GM12878 (cell line): ENCODE measurements around the gene RPRD1A. TPM values are rescaled to one million over a fixed set of nuclear protein-coding genes. Genes with fewer than 3 reads are reported as not detected.

Experiments
- ATAC-seq: fragments of 200-7000 bp; cut with Tn5 transposase; 3 replicates; pipeline ENCODE4 v1.9.1; 2020; ENCODE audit warnings: mild to moderate bottlenecking, moderate library complexity
- BruUV-seq: library from RNA; stranded (reverse); fragments of 400-500 nt; replicated peaks from 2 replicates; lab custom pipeline; 2021; lab: Mats Ljungman, UMichigan
- CTCF ChIA-PET: fragments of 300-600 bp; sonication (Branson Sonifier 250); formaldehyde crosslinking; extraction: SDS; loops from one replicate; lab custom pipeline; 2021; ENCODE audit warnings: inconsistent platforms; lab: Yijun Ruan, JAX
- POLR2A ChIA-PET: fragments of 350-600 bp; formaldehyde crosslinking; extraction: SDS; loops from one replicate; lab custom pipeline; 2021; ENCODE audit warnings: inconsistent platforms; lab: Charles Lee
- RAD21 ChIA-PET: fragments of 300-600 bp; sonication (Branson Sonifier 250); formaldehyde crosslinking; loops from one replicate; lab custom pipeline; 2023; ENCODE audit warnings: antibody characterized with exemption; ENCODE audit not compliant: unreplicated experiment; lab: Charles Lee
- SMC1A ChIA-PET: fragments of 300-600 bp; sonication (Branson Sonifier 250); formaldehyde crosslinking; loops from one replicate; lab custom pipeline; 2023; ENCODE audit not compliant: unreplicated experiment, uncharacterized antibody; lab: Charles Lee
- DNase-seq: peaks from one replicate; pipeline ENCODE4 v3.0.0-alpha.2; 2011; ENCODE audit warnings: low read depth, low spot score
- FAIRE-seq: peaks from 3 replicates; lab custom pipeline; 2011; peaks lifted over from hg19 to GRCh38; lab: Jason Lieb, UNC
- H2AFZ ChIP-seq: 2 replicates; pipeline ENCODE4 v1.6.0; 2011; ENCODE audit warnings: low read depth, low read length, control low read depth; ENCODE audit not compliant: control insufficient read depth
- H3K27ac ChIP-seq: 2 replicates; pipeline ENCODE4 v1.5.1; 2011; ENCODE audit warnings: control low read depth; ENCODE audit not compliant: control insufficient read depth, insufficient read depth
- H3K27me3 ChIP-seq, 2 experiments: replicated peaks in 1 of 2; 2 replicates each; pipeline versions ENCODE4 v1.6.0 to v1.6.1; 2011; ENCODE audit warnings: low read length in 1 of 2; ENCODE audit not compliant: control insufficient read depth in 2 of 2, insufficient read depth in 2 of 2
- H3K36me3 ChIP-seq, 2 experiments: 2 replicates each; pipeline ENCODE4 v1.5.1; 2011; ENCODE audit warnings: low read length in 1 of 2; ENCODE audit not compliant: control insufficient read depth in 2 of 2, insufficient read depth in 2 of 2
- H3K4me1 ChIP-seq: 2 replicates; pipeline ENCODE4 v1.6.1; 2011; ENCODE audit warnings: mild to moderate bottlenecking, low read length, moderate library complexity, mixed read lengths; ENCODE audit not compliant: control insufficient read depth, insufficient read depth
- H3K4me2 ChIP-seq: 2 replicates; pipeline ENCODE4 v1.6.0; 2011; ENCODE audit warnings: control low read depth; ENCODE audit not compliant: control insufficient read depth, insufficient read depth
- H3K4me3 ChIP-seq: fragments of 200-600 bp; sonication (generic); 2 replicates; pipeline ENCODE4 v1.5.1; 2016
- H3K79me2 ChIP-seq: 2 replicates; pipeline ENCODE4 v1.6.0; 2011; ENCODE audit warnings: low read length; ENCODE audit not compliant: control insufficient read depth, insufficient read depth
- H3K9ac ChIP-seq: 2 replicates; pipeline ENCODE4 v1.8.0; 2011; ENCODE audit warnings: low read length, control low read depth, mixed read lengths; ENCODE audit not compliant: control insufficient read depth, insufficient read depth
- H3K9me3 ChIP-seq: replicated peaks from 3 replicates; pipeline ENCODE4 v1.5.1; 2011; ENCODE audit warnings: mild to moderate bottlenecking, low read length; ENCODE audit not compliant: control insufficient read depth, insufficient read depth
- H4K20me1 ChIP-seq: 2 replicates; pipeline ENCODE4 v1.6.0; 2011; ENCODE audit not compliant: control insufficient read depth, insufficient read depth
- BHLHE40 ChIP-seq, 2 experiments: fragments of 450-650 bp in 1 of 2; IDR thresholded peaks; 2 replicates each; pipeline ENCODE4 v1.6.1; 2011 to 2017; ENCODE audit warnings: low read depth in 2 of 2, borderline replicate concordance in 1 of 2, improper control_type of control experiment in 1 of 2, low read length in 1 of 2, mild to moderate bottlenecking in 1 of 2
- BMI1 ChIP-seq: fragments of 450-650 bp; IDR thresholded peaks from 2 replicates; pipeline ENCODE4 v1.6.1; 2016; ENCODE audit warnings: mild to moderate bottlenecking, moderate library complexity, borderline replicate concordance
- FOXM1 ChIP-seq: IDR thresholded peaks from 2 replicates; pipeline ENCODE4 v1.6.1; 2012; ENCODE audit warnings: low read depth, mild to moderate bottlenecking, inconsistent platforms, low read length, moderate library complexity
- GATAD2B ChIP-seq: fragments of 450-650 bp; conservative IDR thresholded peaks from 2 replicates; pipeline ENCODE4 v1.6.1; 2017; ENCODE audit warnings: low read depth, mild to moderate bottlenecking, moderate library complexity
- IRF4 ChIP-seq: IDR thresholded peaks from 2 replicates; pipeline ENCODE4 v1.6.1; 2011; ENCODE audit warnings: low read depth, low read length
- NBN ChIP-seq: fragments of 450-650 bp; IDR thresholded peaks from 2 replicates; pipeline ENCODE4 v1.6.1; 2016
- NFYA ChIP-seq: IDR thresholded peaks from 2 replicates; pipeline ENCODE4 v1.6.1; 2011; ENCODE audit warnings: low read depth, mild to moderate bottlenecking, low read length, improper control_type of control experiment, borderline replicate concordance
- POU2F2 ChIP-seq: IDR thresholded peaks from 3 replicates; pipeline ENCODE4 v1.6.1; 2011; ENCODE audit warnings: low read depth, mild to moderate bottlenecking, low read length, borderline replicate concordance
- RBBP5 ChIP-seq: fragments of 200-600 bp; sonication (generic); conservative IDR thresholded peaks from 2 replicates; pipeline ENCODE4 v1.6.1; 2016
- SREBF2 ChIP-seq: IDR thresholded peaks from 2 replicates; pipeline ENCODE4 v1.6.1; 2012; ENCODE audit warnings: mild to moderate bottlenecking, low read length
- in situ Hi-C: fragments of 300-500 bp; cut with MboI; formaldehyde crosslinking; loops from 9 replicates; pipeline ENCODE4 v1.14.3; 2018; ENCODE audit warnings: mixed read lengths
- intact Hi-C: fragments of 100-400 bp; cut with micrococcal nuclease; formaldehyde crosslinking; loops from one replicate; pipeline ENCODE4 v1.14.2; 2022; ENCODE audit not compliant: unreplicated experiment
- polyA plus RNA-seq, 11 experiments: library from polyadenylated mRNA; depleted of rRNA in 4 of 11; unstranded in 6 of 11; stranded (reverse) in 5 of 11; fragments of >200 nt; fragmentation: Nextera tagmentation in 4 of 11; fragmentation: Illumina TruSeq in 1 of 11; extraction: Ambion mirVana in 4 of 11; extraction: Trizol in 1 of 11; gene quantifications; 1 replicate in 1 of 11; 2 replicates in 10 of 11; pipeline versions ENCODE4 v1.2.1 to v1.2.3, GENCODE V29; 2011 to 2016; ENCODE audit warnings: inconsistent platforms in 2 of 11, missing spikeins in 2 of 11, low read depth in 1 of 11
- total RNA-seq, 4 experiments: library from RNA; depleted of rRNA in 3 of 4; stranded (reverse); fragments of >200 nt in 3 of 4; fragmentation: Illumina TruSeq in 1 of 4; extraction: Trizol in 1 of 4; gene quantifications; 2 replicates each; pipeline versions ENCODE4 v1.2.1 to v1.2.3, GENCODE V29; 2013 to 2021
- TF ChIP-seq, protein P1 (sequence below): fragments of 450-650 bp; IDR thresholded peaks from 2 replicates; pipeline ENCODE4 v1.6.1; 2017; ENCODE audit warnings: low read depth, mild to moderate bottlenecking, moderate library complexity
- TF ChIP-seq, protein P2 (sequence below): IDR thresholded peaks from 2 replicates; pipeline ENCODE4 v1.6.1; 2011; ENCODE audit warnings: low read depth, mild to moderate bottlenecking, low read length, moderate library complexity, borderline replicate concordance; ENCODE audit errors: extremely low read depth
- TF ChIP-seq, protein P3 (sequence below): fragments of 450-650 bp; IDR thresholded peaks from 2 replicates; pipeline ENCODE4 v1.6.1; 2018; ENCODE audit warnings: mild to moderate bottlenecking, low read depth, moderate library complexity; ENCODE audit not compliant: partially characterized antibody
- TF ChIP-seq, protein P4 (sequence below): fragments of 450-650 bp; formaldehyde crosslinking; IDR thresholded peaks from 2 replicates; pipeline ENCODE4 v1.4.0; 2020; ENCODE audit warnings: mild to moderate bottlenecking, moderate library complexity
- TF ChIP-seq, protein P5 (sequence below): IDR thresholded peaks from 2 replicates; pipeline ENCODE4 v1.6.1; 2011; ENCODE audit warnings: low read depth, low read length, improper control_type of control experiment, borderline replicate concordance

The RPRD1A gene
- total and polyA plus RNA-seq, 10 of the 15 experiments (the other 5 are each of a cell fraction or from before 2014, with no cell fraction given), result 16.2 to 66.2 (median 36.2) TPM

DNA sequence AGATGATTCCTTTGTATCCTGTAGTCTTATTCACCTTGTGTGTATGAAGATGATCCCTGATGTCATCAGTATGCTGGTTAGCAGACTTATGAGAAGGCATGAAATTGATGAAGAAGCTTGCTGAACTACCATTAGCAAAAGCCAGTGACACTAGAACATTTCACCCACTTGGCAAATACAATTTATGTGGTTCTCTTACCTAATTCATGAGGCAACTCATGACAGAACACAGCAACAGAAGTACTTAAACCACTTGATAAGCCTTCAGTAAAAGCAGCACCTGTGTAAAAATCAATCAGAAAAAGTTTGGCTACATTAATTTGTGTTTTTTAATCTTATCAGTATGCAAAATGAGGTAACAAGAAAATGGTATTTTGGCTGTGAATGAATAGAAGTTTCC lies 44.9 kb upstream of the RPRD1A start:
- FAIRE-seq, result no peak

More for the DNA sequence above, 44.9 kb upstream of the RPRD1A start:
- no peaks in the 10 kb centered on the region for H3K79me2 ChIP-seq
- intact Hi-C loops (no loop called here), in situ Hi-C loops (no loop called here)
- no peak overlapping the region for H3K27ac ChIP-seq
- H3K4me1 ChIP-seq, result no peaks in the 10 kb centered on the region
- no peak overlapping the region for H2AFZ ChIP-seq
- no peaks in the 10 kb centered on the region for H4K20me1 ChIP-seq
- H3K36me3 ChIP-seq, result peaks cover 0 to 22% of the 10 kb centered on the region in 2 experiments; a peak in 3 of 4 replicates
- BruUV-seq, result no TSS peak
- CTCF ChIA-PET, result no interaction called here
- no peaks in the 10 kb centered on the region for H3K27me3 ChIP-seq
- no peak overlapping the region for H3K4me2 ChIP-seq
- no peak overlapping the region for H3K4me3 ChIP-seq
- H3K9ac ChIP-seq, result no peak overlapping the region
- SMC1A ChIA-PET, result no interaction called here
- DNase-seq, result no peak
- no peaks in the 10 kb centered on the region for H3K9me3 ChIP-seq
- POLR2A ChIA-PET, result no interaction called here
- TF ChIP-seq NBN, result no peak
- TF ChIP-seq, protein P1, sequence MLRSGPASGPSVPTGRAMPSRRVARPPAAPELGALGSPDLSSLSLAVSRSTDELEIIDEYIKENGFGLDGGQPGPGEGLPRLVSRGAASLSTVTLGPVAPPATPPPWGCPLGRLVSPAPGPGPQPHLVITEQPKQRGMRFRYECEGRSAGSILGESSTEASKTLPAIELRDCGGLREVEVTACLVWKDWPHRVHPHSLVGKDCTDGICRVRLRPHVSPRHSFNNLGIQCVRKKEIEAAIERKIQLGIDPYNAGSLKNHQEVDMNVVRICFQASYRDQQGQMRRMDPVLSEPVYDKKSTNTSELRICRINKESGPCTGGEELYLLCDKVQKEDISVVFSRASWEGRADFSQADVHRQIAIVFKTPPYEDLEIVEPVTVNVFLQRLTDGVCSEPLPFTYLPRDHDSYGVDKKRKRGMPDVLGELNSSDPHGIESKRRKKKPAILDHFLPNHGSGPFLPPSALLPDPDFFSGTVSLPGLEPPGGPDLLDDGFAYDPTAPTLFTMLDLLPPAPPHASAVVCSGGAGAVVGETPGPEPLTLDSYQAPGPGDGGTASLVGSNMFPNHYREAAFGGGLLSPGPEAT, result no peak
- no peak for TF ChIP-seq POU2F2
- no peak for TF ChIP-seq FOXM1
- no peak for TF ChIP-seq BHLHE40 (IDR thresholded peaks at IDR 0.05; ENCODE audit: borderline replicate concordance in 1 of 2, low read depth in 2 of 2, low read length in 1 of 2)
- TF ChIP-seq, protein P2, sequence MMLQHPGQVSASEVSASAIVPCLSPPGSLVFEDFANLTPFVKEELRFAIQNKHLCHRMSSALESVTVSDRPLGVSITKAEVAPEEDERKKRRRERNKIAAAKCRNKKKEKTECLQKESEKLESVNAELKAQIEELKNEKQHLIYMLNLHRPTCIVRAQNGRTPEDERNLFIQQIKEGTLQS, result no peak
- TF ChIP-seq BMI1, result no peak
- TF ChIP-seq IRF4, result no peak
- no peak for TF ChIP-seq RBBP5
- TF ChIP-seq SREBF2, result no peak
- TF ChIP-seq NFYA, result no peak
- TF ChIP-seq, protein P3, sequence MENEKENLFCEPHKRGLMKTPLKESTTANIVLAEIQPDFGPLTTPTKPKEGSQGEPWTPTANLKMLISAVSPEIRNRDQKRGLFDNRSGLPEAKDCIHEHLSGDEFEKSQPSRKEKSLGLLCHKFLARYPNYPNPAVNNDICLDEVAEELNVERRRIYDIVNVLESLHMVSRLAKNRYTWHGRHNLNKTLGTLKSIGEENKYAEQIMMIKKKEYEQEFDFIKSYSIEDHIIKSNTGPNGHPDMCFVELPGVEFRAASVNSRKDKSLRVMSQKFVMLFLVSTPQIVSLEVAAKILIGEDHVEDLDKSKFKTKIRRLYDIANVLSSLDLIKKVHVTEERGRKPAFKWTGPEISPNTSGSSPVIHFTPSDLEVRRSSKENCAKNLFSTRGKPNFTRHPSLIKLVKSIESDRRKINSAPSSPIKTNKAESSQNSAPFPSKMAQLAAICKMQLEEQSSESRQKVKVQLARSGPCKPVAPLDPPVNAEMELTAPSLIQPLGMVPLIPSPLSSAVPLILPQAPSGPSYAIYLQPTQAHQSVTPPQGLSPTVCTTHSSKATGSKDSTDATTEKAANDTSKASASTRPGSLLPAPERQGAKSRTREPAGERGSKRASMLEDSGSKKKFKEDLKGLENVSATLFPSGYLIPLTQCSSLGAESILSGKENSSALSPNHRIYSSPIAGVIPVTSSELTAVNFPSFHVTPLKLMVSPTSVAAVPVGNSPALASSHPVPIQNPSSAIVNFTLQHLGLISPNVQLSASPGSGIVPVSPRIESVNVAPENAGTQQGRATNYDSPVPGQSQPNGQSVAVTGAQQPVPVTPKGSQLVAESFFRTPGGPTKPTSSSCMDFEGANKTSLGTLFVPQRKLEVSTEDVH, result no peak
- TF ChIP-seq, protein P4, sequence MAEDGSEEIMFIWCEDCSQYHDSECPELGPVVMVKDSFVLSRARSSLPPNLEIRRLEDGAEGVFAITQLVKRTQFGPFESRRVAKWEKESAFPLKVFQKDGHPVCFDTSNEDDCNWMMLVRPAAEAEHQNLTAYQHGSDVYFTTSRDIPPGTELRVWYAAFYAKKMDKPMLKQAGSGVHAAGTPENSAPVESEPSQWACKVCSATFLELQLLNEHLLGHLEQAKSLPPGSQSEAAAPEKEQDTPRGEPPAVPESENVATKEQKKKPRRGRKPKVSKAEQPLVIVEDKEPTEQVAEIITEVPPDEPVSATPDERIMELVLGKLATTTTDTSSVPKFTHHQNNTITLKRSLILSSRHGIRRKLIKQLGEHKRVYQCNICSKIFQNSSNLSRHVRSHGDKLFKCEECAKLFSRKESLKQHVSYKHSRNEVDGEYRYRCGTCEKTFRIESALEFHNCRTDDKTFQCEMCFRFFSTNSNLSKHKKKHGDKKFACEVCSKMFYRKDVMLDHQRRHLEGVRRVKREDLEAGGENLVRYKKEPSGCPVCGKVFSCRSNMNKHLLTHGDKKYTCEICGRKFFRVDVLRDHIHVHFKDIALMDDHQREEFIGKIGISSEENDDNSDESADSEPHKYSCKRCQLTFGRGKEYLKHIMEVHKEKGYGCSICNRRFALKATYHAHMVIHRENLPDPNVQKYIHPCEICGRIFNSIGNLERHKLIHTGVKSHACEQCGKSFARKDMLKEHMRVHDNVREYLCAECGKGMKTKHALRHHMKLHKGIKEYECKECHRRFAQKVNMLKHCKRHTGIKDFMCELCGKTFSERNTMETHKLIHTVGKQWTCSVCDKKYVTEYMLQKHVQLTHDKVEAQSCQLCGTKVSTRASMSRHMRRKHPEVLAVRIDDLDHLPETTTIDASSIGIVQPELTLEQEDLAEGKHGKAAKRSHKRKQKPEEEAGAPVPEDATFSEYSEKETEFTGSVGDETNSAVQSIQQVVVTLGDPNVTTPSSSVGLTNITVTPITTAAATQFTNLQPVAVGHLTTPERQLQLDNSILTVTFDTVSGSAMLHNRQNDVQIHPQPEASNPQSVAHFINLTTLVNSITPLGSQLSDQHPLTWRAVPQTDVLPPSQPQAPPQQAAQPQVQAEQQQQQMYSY (CRISPR knock-in tag), result no peak
- TF ChIP-seq, protein P5, sequence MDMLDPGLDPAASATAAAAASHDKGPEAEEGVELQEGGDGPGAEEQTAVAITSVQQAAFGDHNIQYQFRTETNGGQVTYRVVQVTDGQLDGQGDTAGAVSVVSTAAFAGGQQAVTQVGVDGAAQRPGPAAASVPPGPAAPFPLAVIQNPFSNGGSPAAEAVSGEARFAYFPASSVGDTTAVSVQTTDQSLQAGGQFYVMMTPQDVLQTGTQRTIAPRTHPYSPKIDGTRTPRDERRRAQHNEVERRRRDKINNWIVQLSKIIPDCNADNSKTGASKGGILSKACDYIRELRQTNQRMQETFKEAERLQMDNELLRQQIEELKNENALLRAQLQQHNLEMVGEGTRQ, result no peak
- no peak for TF ChIP-seq GATAD2B
- ATAC-seq, result no peak
- RAD21 ChIA-PET, result interaction anchor here (0.6 kb wide), 1 partner anchor 632 kb away, joined by 3 read pairs; no protein-coding TSS in a partner anchor
